Hepatocyte (in vitro differentiated cells): Measurements from ENCODE around the gene AASDH. TPM values are rescaled to one million over a fixed set of nuclear protein-coding genes. Genes with fewer than 3 reads are reported as not detected.

Experiments
- DNase-seq: peaks from one replicate; pipeline ENCODE4 v3.0.0-alpha.2; 2016; ENCODE audit warnings: low spot score
- H2AFZ ChIP-seq: fragments of 200-600 bp; sonication (generic); 2 replicates; pipeline ENCODE4 v1.6.0; 2016; ENCODE audit warnings: antibody characterized with exemption, mild to moderate bottlenecking
- H3K27ac ChIP-seq: fragments of 200-600 bp; sonication (generic); 2 replicates; pipeline ENCODE4 v1.5.1; 2016; ENCODE audit warnings: mild to moderate bottlenecking
- H3K27me3 ChIP-seq: fragments of 200-600 bp; sonication (generic); 2 replicates; pipeline ENCODE4 v1.6.1; 2016
- H3K36me3 ChIP-seq: fragments of 200-600 bp; sonication (generic); replicated peaks from 2 replicates; pipeline ENCODE4 v1.5.1; 2016; ENCODE audit warnings: low read depth; ENCODE audit not compliant: insufficient read depth
- H3K4me1 ChIP-seq: fragments of 200-600 bp; sonication (generic); 2 replicates; pipeline ENCODE4 v1.5.1; 2016; ENCODE audit warnings: mild to moderate bottlenecking, moderate library complexity; ENCODE audit not compliant: insufficient read depth
- H3K4me2 ChIP-seq: fragments of 200-600 bp; sonication (generic); 2 replicates; pipeline ENCODE4 v1.6.0; 2016
- H3K4me3 ChIP-seq: fragments of 200-600 bp; sonication (generic); 2 replicates; pipeline ENCODE4 v1.5.1; 2016; ENCODE audit warnings: mild to moderate bottlenecking
- H3K79me2 ChIP-seq: fragments of 200-600 bp; sonication (generic); 2 replicates; pipeline ENCODE4 v1.6.0; 2017; ENCODE audit warnings: mild to moderate bottlenecking
- H3K9me2 ChIP-seq: fragments of 200-600 bp; sonication (generic); replicated peaks from 2 replicates; pipeline ENCODE4 v1.6.0; 2017; ENCODE audit warnings: mild to moderate bottlenecking; ENCODE audit not compliant: insufficient read depth
- H3K9me3 ChIP-seq: fragments of 200-600 bp; sonication (generic); 2 replicates; pipeline ENCODE4 v1.5.1; 2016; ENCODE audit warnings: low read depth, mild to moderate bottlenecking
- H4K20me1 ChIP-seq: fragments of 200-600 bp; sonication (generic); 2 replicates; pipeline ENCODE4 v1.6.0; 2016; ENCODE audit warnings: mild to moderate bottlenecking; ENCODE audit not compliant: insufficient read depth, poor library complexity, severe bottlenecking
- EZH2 ChIP-seq: fragments of 200-600 bp; sonication (generic); IDR thresholded peaks from 2 replicates; pipeline ENCODE4 v1.6.1; 2016; ENCODE audit warnings: antibody characterized with exemption, mild to moderate bottlenecking, borderline replicate concordance
- EZH2phosphoT487 ChIP-seq: fragments of 200-600 bp; sonication (generic); IDR thresholded peaks from one replicate; pipeline ENCODE4 v1.6.1; 2018; ENCODE audit warnings: antibody characterized with exemption, mild to moderate bottlenecking, low read depth, moderate library complexity; ENCODE audit not compliant: unreplicated experiment, severe bottlenecking
- WGBS: methylation state at CpG from one replicate; pipeline ENCODE4 v1.1.6; 2016; ENCODE audit warnings: low lambda C conversion rate; ENCODE audit errors: missing lambda C conversion rate; 5-methylcytosine and 5-hydroxymethylcytosine counted together
- polyA plus RNA-seq: library from polyadenylated mRNA; unstranded; fragments of >200 nt; fragmentation: Nextera tagmentation; extraction: Ambion mirVana; gene quantifications from 2 replicates; pipeline ENCODE4 v1.2.1, GENCODE V29; 2016
- total RNA-seq: library from RNA; depleted of rRNA; stranded (reverse); fragments of >200 nt; gene quantifications from 2 replicates; pipeline ENCODE4 v1.2.3, GENCODE V29; 2014
- TF ChIP-seq, protein P1 (sequence below): fragments of 200-600 bp; sonication (generic); IDR thresholded peaks from 2 replicates; pipeline ENCODE4 v1.5.1; 2016; ENCODE audit warnings: antibody characterized with exemption, mild to moderate bottlenecking; ENCODE audit not compliant: poor library complexity

The AASDH gene
- total and polyA plus RNA-seq, 2 experiments from 2014 or later: 9.3 to 11.9 TPM

GRCh38 chr4:56408978-56409377, 21.7 kb upstream of the AASDH start:
- Histone ChIP-seq H3K4me3 (no peak overlapping the region), H3K27ac (peak overlapping the region; percentile 80), H3K4me2 (no peak overlapping the region), H3K36me3 (no peaks in the 10 kb centered on the region), H3K4me1 (no peaks in the 10 kb centered on the region), H3K9me2 (no peaks in the 10 kb centered on the region), H3K79me2 (peaks cover 21% of the 10 kb centered on the region), H2AFZ (no peak overlapping the region), H4K20me1 (no peaks in the 10 kb centered on the region), H3K27me3 (no peaks in the 10 kb centered on the region), H3K9me3 (no peaks in the 10 kb centered on the region)
- TF ChIP-seq, protein P1, sequence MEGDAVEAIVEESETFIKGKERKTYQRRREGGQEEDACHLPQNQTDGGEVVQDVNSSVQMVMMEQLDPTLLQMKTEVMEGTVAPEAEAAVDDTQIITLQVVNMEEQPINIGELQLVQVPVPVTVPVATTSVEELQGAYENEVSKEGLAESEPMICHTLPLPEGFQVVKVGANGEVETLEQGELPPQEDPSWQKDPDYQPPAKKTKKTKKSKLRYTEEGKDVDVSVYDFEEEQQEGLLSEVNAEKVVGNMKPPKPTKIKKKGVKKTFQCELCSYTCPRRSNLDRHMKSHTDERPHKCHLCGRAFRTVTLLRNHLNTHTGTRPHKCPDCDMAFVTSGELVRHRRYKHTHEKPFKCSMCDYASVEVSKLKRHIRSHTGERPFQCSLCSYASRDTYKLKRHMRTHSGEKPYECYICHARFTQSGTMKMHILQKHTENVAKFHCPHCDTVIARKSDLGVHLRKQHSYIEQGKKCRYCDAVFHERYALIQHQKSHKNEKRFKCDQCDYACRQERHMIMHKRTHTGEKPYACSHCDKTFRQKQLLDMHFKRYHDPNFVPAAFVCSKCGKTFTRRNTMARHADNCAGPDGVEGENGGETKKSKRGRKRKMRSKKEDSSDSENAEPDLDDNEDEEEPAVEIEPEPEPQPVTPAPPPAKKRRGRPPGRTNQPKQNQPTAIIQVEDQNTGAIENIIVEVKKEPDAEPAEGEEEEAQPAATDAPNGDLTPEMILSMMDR: no peak
- TF ChIP-seq EZH2: no peak
- TF ChIP-seq EZH2phosphoT487: no peak
- 92% methylated on average over 2 of the region's 2 CpGs for WGBS
- no peak for DNase-seq

DNA sequence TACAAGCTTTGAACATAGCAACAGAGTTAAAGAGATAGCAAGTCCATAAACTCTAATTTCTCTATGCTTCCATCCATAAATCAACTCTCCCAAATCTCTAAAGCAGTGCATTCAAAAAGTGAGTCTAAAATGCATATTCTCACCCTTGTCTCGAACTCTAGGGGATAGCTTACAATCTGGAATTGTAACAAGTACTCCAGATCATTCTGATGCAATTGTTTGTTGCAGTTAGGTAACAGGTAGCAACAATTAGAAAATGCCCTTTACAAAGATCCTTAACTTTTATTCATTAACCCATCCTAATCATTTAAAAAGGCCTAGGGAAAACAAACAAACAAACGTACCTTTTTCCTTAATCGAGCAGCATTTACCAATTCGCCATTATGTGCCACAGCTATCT, 18.9 kb upstream of the AASDH start:
- H3K9me2 ChIP-seq: no peaks in the 10 kb centered on the region
- no peaks in the 10 kb centered on the region for H3K4me1 ChIP-seq
- H3K4me2 ChIP-seq: no peak overlapping the region
- H2AFZ ChIP-seq: no peak overlapping the region
- no peaks in the 10 kb centered on the region for H3K36me3 ChIP-seq
- H3K27me3 ChIP-seq: no peaks in the 10 kb centered on the region
- no peak overlapping the region for H3K4me3 ChIP-seq
- H4K20me1 ChIP-seq: no peaks in the 10 kb centered on the region
- TF ChIP-seq, protein P1: no peak
- TF ChIP-seq EZH2 (no peak), EZH2phosphoT487 (no peak)
- H3K9me3 ChIP-seq: no peaks in the 10 kb centered on the region
- DNase-seq: no peak
- 85% methylated on average over 4 of the region's 4 CpGs for WGBS
- peaks cover 9% of the 10 kb centered on the region for H3K79me2 ChIP-seq
- no peak overlapping the region for H3K27ac ChIP-seq

GRCh38 chr4:56405016-56405415, 17.7 kb upstream of the AASDH start:
- H2AFZ ChIP-seq: no peak overlapping the region
- WGBS: 97% methylated on average over 1 of the region's 1 CpG
- H3K4me1 ChIP-seq: no peaks in the 10 kb centered on the region

More at GRCh38 chr4:56405016-56405415, 17.7 kb upstream of the AASDH start:
- no peaks in the 10 kb centered on the region for H3K9me2 ChIP-seq
- no peak overlapping the region for H3K4me2 ChIP-seq
- no peak overlapping the region for H3K4me3 ChIP-seq
- no peaks in the 10 kb centered on the region for H3K27me3 ChIP-seq
- H3K27ac ChIP-seq: no peak overlapping the region
- H3K36me3 ChIP-seq: no peaks in the 10 kb centered on the region
- no peak for DNase-seq
- peaks cover 9% of the 10 kb centered on the region for H3K79me2 ChIP-seq
- no peaks in the 10 kb centered on the region for H3K9me3 ChIP-seq
- TF ChIP-seq, protein P1: no peak
- TF ChIP-seq EZH2 (no peak), EZH2phosphoT487 (no peak)
- no peaks in the 10 kb centered on the region for H4K20me1 ChIP-seq
